NCI-H345 (cell line): ENCODE results near the gene FEN1.
A peak's percentile ranks its signal among the peaks of the same experiment; 100 is the strongest.

ENCODE experiments used
- DNase-seq: peaks from one replicate; lab custom pipeline; 2025; lab: John Stamatoyannopoulos, UW

The FEN1 gene

DNA sequence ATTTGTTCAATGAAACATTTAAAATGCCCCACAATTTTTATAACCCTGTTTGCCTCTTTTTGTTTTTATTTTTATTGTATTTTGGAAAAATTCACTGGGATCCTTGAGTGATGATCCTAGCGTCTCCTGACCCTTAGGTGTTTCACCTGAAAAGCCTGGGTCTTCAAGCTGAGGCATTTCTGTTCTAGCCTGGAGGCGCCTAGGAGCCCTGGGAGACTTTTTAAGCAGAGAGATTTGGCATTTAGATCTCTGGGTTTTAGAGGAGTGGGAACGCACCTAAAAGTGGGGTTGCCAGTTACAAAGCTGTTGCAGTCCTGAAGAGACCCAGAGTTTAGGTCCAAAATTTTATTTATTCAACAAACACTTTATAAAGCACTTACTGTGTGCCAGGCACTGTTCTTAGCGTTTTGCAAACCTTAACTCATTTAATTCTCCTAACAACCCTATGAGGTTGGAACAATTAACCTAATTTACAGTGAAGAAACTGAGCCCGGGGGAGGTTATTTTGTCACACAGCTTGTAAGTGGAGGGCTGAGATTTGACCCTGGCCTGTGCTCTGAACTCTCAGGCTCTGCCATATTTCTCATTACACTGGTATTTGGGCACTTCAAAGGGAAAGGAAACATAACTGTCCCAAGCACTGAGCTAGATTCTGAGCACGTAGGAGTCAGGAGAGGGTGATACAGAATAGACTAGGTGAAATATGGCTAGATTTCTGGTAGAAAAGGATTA lies 24.9 kb downstream of the FEN1 start:
- no peak for DNase-seq

GRCh38 chr11:61820174-61820573 lies 27.5 kb downstream of the FEN1 start:
- DNase-seq: no peak

DNA sequence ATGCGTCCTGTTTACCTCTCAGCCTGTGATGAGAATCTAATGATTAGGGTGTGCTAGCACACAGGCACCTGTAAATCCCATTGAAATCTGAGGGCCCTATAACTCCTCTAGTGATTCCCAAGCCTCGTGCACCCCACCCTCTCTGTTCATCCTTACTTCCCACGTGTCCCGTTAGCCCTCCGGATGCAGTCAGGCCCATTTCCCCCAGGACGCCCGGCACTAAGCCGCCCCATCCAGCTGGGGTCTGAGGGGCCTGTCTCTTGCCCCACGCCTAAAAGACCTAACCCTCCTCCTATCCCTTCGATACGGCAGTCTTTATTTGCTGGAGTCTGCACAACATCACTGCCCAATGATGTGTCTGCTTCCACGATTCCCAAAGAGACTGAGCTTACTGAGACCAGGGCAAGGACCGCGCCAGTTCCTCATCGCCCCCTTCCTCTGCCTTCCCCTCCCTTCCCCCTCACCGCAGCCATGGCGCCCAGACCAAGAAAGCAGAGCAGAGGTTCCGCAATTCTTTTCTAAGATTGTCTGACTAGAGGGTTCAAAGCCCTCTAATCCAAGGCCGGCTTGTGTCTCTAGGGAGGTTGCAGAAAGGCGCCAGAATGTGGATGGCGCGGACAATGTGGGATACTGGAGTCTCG lies 34.3 kb downstream of the FEN1 start:
- no peak for DNase-seq

GRCh38 chr11:61827571-61828378 lies 35.1 kb downstream of the FEN1 start, which contains the start of gene FADS2:
Gene FADS2 (plus strand): TSS chr11:61828300. CDS start chr11:61828391, 91 bp downstream.
- DNase-seq: peak; percentile 98

DNA sequence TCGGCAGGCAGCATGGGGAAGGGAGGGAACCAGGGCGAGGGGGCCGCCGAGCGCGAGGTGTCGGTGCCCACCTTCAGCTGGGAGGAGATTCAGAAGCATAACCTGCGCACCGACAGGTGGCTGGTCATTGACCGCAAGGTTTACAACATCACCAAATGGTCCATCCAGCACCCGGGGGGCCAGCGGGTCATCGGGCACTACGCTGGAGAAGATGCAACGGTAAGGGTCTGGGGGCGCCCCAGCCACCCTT lies 35.6 kb downstream of the FEN1 start:
- no peak for DNase-seq

GRCh38 chr11:61828629-61829407 lies 36.1 kb downstream of the FEN1 start:
- DNase-seq: peak; percentile 53

GRCh38 chr11:61829806-61830205 lies 37.1 kb downstream of the FEN1 start:
- no peak for DNase-seq

DNA sequence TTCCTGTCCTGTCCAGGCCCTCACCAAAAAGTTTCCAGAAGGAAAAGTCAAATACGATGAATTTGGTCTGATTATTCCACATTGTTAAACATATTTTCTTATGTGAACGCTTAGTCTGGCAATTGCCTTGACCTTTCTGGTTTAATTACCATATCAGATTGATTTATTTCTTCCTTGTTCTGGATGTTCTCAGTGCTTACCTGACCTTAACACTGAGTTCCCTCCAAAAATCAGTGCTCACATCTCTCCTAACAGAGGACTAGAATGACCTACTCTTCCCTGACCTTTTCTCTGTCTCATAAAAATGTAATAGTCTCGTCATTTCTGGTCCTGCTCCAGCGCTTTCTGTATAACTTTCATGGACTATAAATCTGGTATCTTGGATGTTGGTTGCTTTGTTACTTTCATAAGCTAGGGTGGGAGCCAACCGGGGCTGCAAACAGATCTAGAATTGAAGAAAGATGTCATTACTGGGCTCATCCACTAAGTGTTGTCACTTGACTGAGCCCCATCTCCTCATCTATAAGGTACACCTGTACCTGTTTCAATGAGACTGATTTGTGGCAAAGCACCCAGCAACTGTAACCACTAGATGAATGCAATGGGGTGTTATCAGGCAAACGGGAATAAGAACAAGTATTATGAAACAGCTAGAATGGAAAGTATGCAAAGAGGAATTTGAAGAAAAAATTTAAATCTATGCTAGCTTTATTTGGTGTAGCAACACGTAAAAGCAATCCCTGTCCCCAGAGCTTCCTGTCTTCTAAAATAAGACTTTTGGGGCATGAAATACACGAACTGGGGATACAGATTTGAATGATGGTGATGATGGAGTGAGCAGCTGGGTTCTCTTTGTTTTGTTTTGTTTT lies 37.8 kb downstream of the FEN1 start:
- DNase-seq: no peak

- DNase-seq: no peak
Observed at GRCh38 chr11:61832207-61832606, 39.5 kb downstream of the FEN1 start.

- peak; percentile 38 for DNase-seq
Observed at GRCh38 chr11:61832754-61833153, 40.0 kb downstream of the FEN1 start.

- peak; percentile 79 for DNase-seq
Observed at GRCh38 chr11:61833471-61833870, 40.8 kb downstream of the FEN1 start.

DNA sequence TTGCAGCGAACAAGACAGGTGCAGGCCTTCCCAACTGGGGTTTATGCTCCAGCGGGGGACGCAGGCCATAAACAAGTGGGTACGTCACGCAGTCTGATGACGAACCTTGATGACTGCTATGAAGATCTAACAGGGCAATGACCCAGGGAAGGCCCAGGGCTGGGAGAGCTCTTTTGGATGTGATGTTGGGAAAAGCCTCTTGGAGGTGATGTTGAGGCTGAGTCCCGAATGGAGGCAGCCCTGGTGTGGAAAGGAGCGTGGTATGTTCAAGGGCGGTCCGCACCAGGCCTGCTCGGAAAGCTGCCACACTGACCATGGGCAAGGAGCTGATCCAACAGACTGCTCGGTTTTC lies 41.2 kb downstream of the FEN1 start:
- no peak for DNase-seq

DNA sequence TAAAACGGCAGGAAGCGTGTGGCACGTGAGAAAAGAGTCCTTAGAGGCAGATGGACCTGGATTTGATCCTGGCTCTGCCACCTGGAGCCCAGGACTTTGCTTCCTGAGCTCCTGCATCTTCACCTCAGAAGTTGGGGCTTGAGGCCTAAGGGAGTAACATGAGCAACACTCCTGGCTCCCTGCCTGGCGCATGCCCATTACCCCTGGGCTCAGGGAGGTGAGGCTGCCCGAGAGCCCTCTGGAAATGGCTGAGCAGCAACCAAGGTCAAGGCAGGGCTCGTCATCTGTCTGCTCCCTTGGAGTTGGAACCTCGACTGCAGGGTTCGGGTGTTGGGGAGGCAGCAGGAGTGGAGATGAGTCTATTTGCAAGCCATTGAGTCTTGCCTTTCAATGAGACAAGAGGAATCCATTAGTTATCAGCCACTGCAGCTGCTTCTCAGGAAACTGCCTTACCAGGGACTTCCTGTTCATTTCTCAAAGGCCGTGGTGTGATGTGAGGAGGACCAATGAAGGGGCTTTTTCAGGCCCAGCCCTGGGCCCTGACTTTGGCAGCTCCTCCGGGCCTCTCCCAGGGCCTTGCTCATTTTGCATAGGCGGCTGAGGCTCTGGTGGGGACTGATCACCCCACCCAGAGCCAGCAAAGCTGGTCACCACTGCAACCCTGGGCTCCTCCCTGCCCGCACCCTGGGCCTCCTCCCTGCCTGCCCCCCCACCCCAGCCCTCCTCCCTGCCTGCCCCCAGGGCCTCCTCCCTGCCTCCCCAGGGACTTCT lies 41.8 kb downstream of the FEN1 start:
- DNase-seq: peak; percentile 67

DNA sequence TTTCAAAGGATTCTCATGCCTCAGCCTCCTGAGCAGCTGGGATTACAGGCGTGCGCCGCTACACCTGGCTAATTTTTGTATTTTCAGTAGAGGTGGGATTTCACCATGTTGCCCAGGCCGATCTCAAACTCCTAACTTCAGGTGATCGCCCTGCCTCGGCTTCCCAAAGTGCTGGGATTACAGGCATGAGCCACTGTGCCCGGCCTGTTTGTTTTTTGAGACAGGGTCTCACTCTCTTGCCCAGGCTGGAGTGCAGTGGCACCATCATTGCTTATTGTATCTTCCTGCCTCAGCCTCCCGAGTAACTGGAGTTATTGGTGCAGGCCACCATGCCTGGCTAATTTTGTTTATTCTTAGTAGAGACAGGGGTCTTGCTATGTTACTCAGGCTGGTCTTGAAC lies 43.5 kb downstream of the FEN1 start:
- no peak for DNase-seq

GRCh38 chr11:61837411-61838005 lies 44.8 kb downstream of the FEN1 start:
- no peak for DNase-seq

- DNase-seq: no peak
Observed at GRCh38 chr11:61838501-61838900, 45.8 kb downstream of the FEN1 start.

DNA sequence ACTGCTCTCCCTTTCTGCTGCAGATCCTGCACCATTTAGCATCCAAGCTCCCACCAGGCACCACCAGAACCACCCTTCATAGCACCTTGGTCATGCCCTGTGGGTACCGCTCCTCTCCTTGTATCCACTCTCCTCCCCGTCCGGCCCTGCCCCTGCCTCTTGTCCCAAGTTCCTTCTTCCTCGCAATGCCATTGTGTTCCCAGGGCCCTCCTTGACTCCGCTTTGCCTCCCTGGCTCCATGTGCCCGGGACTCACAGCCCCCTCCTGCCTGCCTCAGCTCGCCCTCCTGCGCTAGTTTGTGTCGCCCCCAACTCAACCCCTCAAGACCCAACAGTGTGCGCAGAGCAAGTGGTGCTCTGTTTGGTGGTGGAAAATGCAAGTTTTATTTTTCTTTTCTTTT lies 46.2 kb downstream of the FEN1 start:
- no peak for DNase-seq

- DNase-seq: no peak
Observed at GRCh38 chr11:61839742-61840141, 47.0 kb downstream of the FEN1 start.

GRCh38 chr11:61840371-61840770 lies 47.7 kb downstream of the FEN1 start:
- DNase-seq: no peak
